ENCODE results near the gene CYP4F22.

The CYP4F22 gene

GRCh38 chr19:15534957-15535864 lies 26.9 kb downstream of the CYP4F22 start:
- peak in 1 of 3 donors; percentile 27 for DNase-seq (ENCODE audit: low read depth in 2 of 3, low spot score in 1 of 3)

GRCh38 chr19:15536350-15536749 lies 28.0 kb downstream of the CYP4F22 start:
- no peak for DNase-seq (ENCODE audit: low read depth in 2 of 3, low spot score in 1 of 3)

DNA sequence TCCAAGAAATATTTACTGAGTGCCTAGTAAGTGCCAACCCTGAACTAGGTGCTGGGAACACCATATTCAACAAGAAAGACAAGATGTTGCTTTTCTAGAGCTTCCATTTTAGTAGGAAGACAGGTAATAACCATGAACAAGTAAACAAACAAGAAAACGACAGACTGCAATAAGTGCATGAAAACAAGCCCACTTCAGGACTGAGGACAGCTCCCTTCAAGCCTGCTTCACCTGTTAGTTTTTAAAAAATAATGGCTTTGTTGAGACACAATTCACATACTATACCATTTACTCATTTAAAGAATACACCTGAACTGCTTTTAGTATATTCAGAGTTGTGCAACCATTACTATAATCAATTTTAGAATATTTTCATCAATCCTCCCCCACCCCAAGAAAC lies 30.4 kb downstream of the CYP4F22 start:
- no peak for DNase-seq (ENCODE audit: low read depth in 2 of 3, low spot score in 1 of 3)

GRCh38 chr19:15539638-15540037 lies 31.3 kb downstream of the CYP4F22 start:
- no peak for DNase-seq (ENCODE audit: low read depth in 2 of 3, low spot score in 1 of 3)

GRCh38 chr19:15540435-15540834 lies 32.1 kb downstream of the CYP4F22 start:
- DNase-seq (ENCODE audit: low read depth in 2 of 3, low spot score in 1 of 3): no peak

DNA sequence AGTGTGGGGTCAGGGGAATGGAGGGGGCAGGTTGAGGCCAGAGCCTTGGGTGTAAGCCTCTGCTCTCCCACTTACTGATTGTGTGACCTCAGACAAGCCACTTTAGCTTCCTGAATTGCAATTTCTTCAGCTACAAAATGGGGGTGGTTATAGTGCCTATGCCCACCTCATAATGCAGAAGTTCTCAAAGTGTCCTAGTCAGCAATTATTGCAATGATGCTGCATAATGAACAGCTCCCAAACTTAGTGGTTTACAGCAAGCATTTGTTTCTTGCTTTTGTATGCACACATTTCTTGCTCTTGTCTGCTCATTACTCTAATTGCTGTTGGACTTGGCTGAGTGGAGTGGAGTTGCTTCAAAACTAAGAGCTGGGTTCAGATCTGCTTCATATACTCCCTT lies 36.0 kb downstream of the CYP4F22 start:
- DNase-seq (ENCODE audit: low read depth in 2 of 3, low spot score in 1 of 3): no peak

- DNase-seq (ENCODE audit: low read depth in 2 of 3, low spot score in 1 of 3): no peak
These were observed 36.6 kb downstream of the CYP4F22 start for GRCh38 chr19:15544970-15545369.

DNA sequence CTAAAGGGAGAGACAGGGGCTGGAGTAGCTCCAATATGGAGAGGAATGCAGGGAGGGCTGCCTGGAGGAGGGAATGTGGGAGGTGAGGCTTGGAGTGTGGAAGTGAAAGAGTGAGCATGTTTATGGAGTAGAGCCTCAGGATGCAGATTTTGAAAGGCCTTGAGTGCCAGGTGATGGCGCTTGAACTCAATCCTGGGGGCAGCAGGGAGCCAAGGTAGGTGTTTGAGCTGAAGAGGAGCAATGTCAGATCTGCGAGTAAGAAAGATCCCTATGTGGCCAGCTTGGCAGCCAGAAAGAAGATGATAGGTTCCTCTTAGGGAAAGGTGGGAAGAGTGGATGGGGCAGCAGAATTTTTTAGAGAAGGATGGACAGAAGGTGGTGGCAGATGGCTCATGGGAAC lies 40.3 kb downstream of the CYP4F22 start:
- DNase-seq (ENCODE audit: low read depth in 2 of 3, low spot score in 1 of 3): no peak

- DNase-seq (ENCODE audit: low read depth in 2 of 3, low spot score in 1 of 3): no peak
These were observed 41.3 kb downstream of the CYP4F22 start for GRCh38 chr19:15549581-15549980.

DNA sequence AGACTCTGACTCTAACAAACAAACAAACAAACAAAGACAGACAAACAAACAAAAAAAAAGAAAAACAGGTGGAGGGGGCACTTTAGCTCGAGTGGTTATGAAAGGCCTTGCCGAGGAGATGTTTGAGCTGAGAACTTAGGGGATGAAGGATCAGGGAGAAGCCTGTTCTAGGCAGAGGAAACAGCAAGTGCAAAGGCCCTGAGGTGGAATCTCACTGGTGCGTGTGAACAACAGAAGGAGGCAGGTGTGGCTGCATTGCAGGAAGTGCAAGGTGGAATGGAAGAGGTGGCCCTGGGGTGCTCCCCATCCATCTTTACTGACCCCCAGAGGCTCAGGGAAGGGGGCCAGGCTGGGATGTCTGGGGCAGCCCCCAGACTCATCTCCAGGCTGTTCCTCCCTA lies 41.9 kb downstream of the CYP4F22 start:
- no peak for DNase-seq (ENCODE audit: low read depth in 2 of 3, low spot score in 1 of 3)

- DNase-seq (ENCODE audit: low read depth in 2 of 3, low spot score in 1 of 3): peak in 2 of 3 donors; percentile 20
These were observed 42.6 kb downstream of the CYP4F22 start for GRCh38 chr19:15550929-15551292.

- DNase-seq (ENCODE audit: low read depth in 2 of 3, low spot score in 1 of 3): peak; percentile 48 to 75 (median 56)
These were observed 43.1 kb downstream of the CYP4F22 start for GRCh38 chr19:15551293-15552004.

DNA sequence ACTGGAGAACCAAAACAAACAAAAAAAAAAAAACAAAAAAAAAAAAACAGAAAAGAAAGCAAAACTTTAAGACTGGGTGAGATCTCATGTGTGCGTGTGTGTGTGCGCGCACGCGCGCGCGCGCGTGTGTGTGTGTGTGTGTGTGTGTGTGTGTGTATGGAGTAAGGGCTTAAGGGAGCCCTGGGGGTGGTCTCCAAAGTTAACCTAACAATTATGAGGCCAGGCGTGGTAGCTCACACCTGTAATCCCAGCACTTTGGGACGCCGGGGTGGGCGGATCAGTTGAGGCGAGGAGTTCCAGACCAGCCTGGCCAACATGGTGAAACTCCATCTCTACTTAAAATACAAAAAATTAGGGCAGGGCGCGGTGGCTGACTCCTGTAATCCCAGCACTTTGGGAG lies 46.7 kb downstream of the CYP4F22 start:
- no peak for DNase-seq (ENCODE audit: low read depth in 2 of 3, low spot score in 1 of 3)

- peak; percentile 97 to 100 (median 97) for DNase-seq (ENCODE audit: low read depth in 2 of 3, low spot score in 1 of 3)
These were observed 47.7 kb downstream of the CYP4F22 start for GRCh38 chr19:15555759-15556633.

GRCh38 chr19:15556634-15557181 lies 48.4 kb downstream of the CYP4F22 start:
- DNase-seq (ENCODE audit: low read depth in 2 of 3, low spot score in 1 of 3): no peak

- no peak for DNase-seq (ENCODE audit: low read depth in 2 of 3, low spot score in 1 of 3)
These were observed 48.9 kb downstream of the CYP4F22 start for GRCh38 chr19:15557223-15557622.

GRCh38 chr19:15562145-15562544 lies 53.8 kb downstream of the CYP4F22 start:
- DNase-seq (ENCODE audit: low read depth in 2 of 3, low spot score in 1 of 3): no peak

- DNase-seq (ENCODE audit: low read depth in 2 of 3, low spot score in 1 of 3): no peak
These were observed 54.5 kb downstream of the CYP4F22 start for GRCh38 chr19:15562861-15563260.

GRCh38 chr19:15563325-15563794 lies 55.0 kb downstream of the CYP4F22 start:
- no peak for DNase-seq (ENCODE audit: low read depth in 2 of 3, low spot score in 1 of 3)

DNA sequence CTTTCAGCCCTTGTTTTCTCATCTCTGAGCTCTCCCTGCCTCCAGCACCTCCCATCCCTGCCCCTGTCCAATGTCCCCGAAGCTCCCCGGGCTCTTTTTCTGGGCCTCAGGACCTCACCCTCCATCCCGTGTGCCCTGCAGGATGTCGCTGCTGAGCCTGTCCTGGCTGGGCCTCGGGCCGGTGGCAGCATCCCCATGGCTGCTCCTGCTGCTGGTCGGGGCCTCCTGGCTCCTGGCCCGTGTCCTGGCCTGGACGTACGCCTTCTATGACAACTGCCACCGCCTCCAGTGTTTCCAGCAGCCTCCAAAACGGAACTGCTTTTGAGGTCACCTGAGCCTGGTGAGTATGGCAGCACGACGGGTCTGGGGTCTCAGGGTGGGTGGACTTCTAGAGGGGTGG lies 55.6 kb downstream of the CYP4F22 start:
- DNase-seq (ENCODE audit: low read depth in 2 of 3, low spot score in 1 of 3): no peak

Data from stimulated activated CD4-positive, alpha-beta T cell treated with anti-CD3 and anti-CD28 coated beads, Interleukin-12 subunit alpha, Interleukin-12 subunit beta, amount 100 ng/mL, for 48 hours (primary cell).